ENCODE data around the gene SETBP1. TPM values are rescaled to one million over a fixed set of nuclear protein-coding genes. Genes with fewer than 3 reads are reported as not detected.

SETBP1 gene

DNA sequence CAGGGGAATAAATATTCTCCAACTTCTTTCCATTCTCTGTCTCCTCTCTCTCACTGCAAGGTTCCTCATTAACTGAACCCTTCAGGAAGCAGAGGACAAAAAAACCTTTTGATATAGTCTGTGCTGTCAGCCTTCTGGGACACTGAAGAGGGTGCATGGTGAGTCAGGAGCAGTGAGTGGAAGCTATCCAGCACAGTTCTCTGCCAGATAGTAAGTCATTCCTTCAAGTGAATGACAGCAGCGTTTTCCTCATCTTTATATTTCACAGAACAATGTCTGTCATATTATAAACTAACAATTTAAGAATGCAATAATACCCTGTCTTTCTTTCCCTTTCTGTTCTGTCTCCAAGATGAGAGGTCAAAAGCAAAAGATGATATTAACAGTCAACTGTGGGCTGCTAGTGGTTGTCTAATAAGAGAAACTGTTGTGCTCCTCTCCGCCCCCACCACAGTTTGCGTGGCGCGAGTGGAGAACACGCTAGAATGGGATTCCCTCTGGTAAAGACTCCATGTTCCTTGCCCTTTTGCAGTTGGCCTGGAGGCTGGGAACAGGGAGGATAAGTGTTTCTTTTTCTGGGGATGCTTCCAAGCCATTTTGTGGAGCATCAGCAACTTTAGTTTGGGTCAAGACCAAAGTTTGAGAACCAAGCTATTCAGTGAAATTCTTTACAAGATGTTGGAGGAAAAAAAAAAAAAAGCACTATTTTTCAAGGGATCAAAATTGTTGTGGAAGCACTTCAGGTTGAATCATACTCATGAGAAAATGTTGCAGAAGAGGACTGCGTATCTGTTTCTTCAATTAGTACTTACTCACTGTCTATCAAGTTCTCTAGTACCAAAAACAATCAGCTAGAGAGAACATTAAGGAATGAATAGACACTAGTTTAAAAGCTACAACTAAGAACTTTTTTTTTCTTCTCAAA, 430.2 kb downstream of the SETBP1 start:
- Histone ChIP-seq H2AK5ac (ENCODE audit: low read length) (no peak overlapping the region), H3K79me2 (ENCODE audit: control insufficient read depth, insufficient read depth, low read length) (no peaks in the 10 kb centered on the region), H3K36me3 (ENCODE audit: control insufficient read depth, insufficient read depth, low read length) (no peaks in the 10 kb centered on the region), H3K4me2 (ENCODE audit: low read length) (no peak overlapping the region), H2BK5ac (ENCODE audit: low read length) (no peak overlapping the region), H3K23ac (ENCODE audit: low read length) (no peak overlapping the region), H2BK120ac (ENCODE audit: low read depth, low read length) (no peak overlapping the region), H3K56ac (ENCODE audit: low read length) (no peak overlapping the region), H3K27me3 (ENCODE audit: insufficient read depth, low read length, poor library complexity) (no peaks in the 10 kb centered on the region), H3K18ac (ENCODE audit: low read length) (no peak overlapping the region), H3K79me1 (ENCODE audit: low read length) (no peaks in the 10 kb centered on the region), H3K4me1 (ENCODE audit: control insufficient read depth, low read depth, low read length) (no peaks in the 10 kb centered on the region), H4K5ac (ENCODE audit: low read length) (no peak overlapping the region), H3K27ac (ENCODE audit: low read depth, low read length) (no peak overlapping the region), H4K8ac (ENCODE audit: low read depth, low read length) (no peak overlapping the region), H3K4ac (ENCODE audit: low read depth, low read length) (no peak overlapping the region), H3K4me3 (ENCODE audit: low read length) (no peak overlapping the region), H2BK15ac (replicated peaks; ENCODE audit: low read depth) (no peak overlapping the region), H3K9ac (ENCODE audit: low read length) (no peak overlapping the region)
- no CpG with 5 or more reads among the region's 7 CpGs for WGBS (ENCODE audit: extremely low coverage, insufficient coverage, low lambda C conversion rate)
- no peak for DNase-seq

- no peak overlapping the region for H3K18ac ChIP-seq (ENCODE audit: low read length)
- no peak overlapping the region for H2BK5ac ChIP-seq (ENCODE audit: low read length)
- H3K56ac ChIP-seq (ENCODE audit: low read length), result no peak overlapping the region
- H3K79me2 ChIP-seq (ENCODE audit: control insufficient read depth, insufficient read depth, low read length), result no peaks in the 10 kb centered on the region
- no peak overlapping the region for H3K4ac ChIP-seq (ENCODE audit: low read depth, low read length)
- no peak overlapping the region for H2BK15ac ChIP-seq (replicated peaks; ENCODE audit: low read depth)
- no peak overlapping the region for H3K23ac ChIP-seq (ENCODE audit: low read length)
- no peak for DNase-seq
- no peaks in the 10 kb centered on the region for H3K36me3 ChIP-seq (ENCODE audit: control insufficient read depth, insufficient read depth, low read length)
- no peak overlapping the region for H3K9ac ChIP-seq (ENCODE audit: low read length)
- no peaks in the 10 kb centered on the region for H3K79me1 ChIP-seq (ENCODE audit: low read length)
- no peak overlapping the region for H3K27ac ChIP-seq (ENCODE audit: low read depth, low read length)
- H4K8ac ChIP-seq (ENCODE audit: low read depth, low read length), result no peak overlapping the region
- no peaks in the 10 kb centered on the region for H3K27me3 ChIP-seq (ENCODE audit: insufficient read depth, low read length, poor library complexity)
- H2AK5ac ChIP-seq (ENCODE audit: low read length), result no peak overlapping the region
- no peak overlapping the region for H2BK120ac ChIP-seq (ENCODE audit: low read depth, low read length)
- no peak overlapping the region for H3K4me3 ChIP-seq (ENCODE audit: low read length)
- no peak overlapping the region for H3K4me2 ChIP-seq (ENCODE audit: low read length)
- no peaks in the 10 kb centered on the region for H3K4me1 ChIP-seq (ENCODE audit: control insufficient read depth, low read depth, low read length)
- no peak overlapping the region for H4K5ac ChIP-seq (ENCODE audit: low read length)
- no CpG with 5 or more reads among the region's 1 CpG for WGBS (ENCODE audit: extremely low coverage, insufficient coverage, low lambda C conversion rate)
Observed at GRCh38 chr18:45111502-45111848, 430.8 kb downstream of the SETBP1 start.

DNA sequence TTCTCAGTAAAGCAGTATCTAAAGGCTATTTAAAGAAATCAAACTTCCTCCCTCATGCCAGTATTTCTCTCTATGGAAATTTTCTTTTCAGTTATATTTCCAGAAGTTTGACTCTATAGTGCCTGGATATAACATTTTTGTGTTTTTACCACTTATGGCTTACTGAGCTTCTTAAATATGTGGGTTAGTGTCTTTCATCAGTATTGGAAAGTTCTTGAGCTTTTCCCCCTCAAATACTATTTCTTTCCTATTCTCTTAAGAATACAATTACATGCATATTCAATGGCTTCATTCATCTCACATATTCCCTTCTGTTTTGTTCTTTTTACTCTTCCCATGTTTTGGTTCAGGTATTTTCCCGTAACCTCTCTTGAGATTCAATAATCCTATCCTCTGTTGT, 432.0 kb downstream of the SETBP1 start:
- H3K4me2 ChIP-seq (ENCODE audit: low read length), result no peak overlapping the region
- no CpG with 5 or more reads among the region's 1 CpG for WGBS (ENCODE audit: extremely low coverage, insufficient coverage, low lambda C conversion rate)
- no peak overlapping the region for H4K8ac ChIP-seq (ENCODE audit: low read depth, low read length)
- no peak overlapping the region for H2BK120ac ChIP-seq (ENCODE audit: low read depth, low read length)
- no peak for DNase-seq
- H3K4me3 ChIP-seq (ENCODE audit: low read length), result no peak overlapping the region
- no peak overlapping the region for H3K18ac ChIP-seq (ENCODE audit: low read length)
- no peak overlapping the region for H3K4ac ChIP-seq (ENCODE audit: low read depth, low read length)
- H3K79me1 ChIP-seq (ENCODE audit: low read length), result no peaks in the 10 kb centered on the region
- no peaks in the 10 kb centered on the region for H3K79me2 ChIP-seq (ENCODE audit: control insufficient read depth, insufficient read depth, low read length)
- no peaks in the 10 kb centered on the region for H3K27me3 ChIP-seq (ENCODE audit: insufficient read depth, low read length, poor library complexity)
- H2BK15ac ChIP-seq (replicated peaks; ENCODE audit: low read depth), result no peak overlapping the region
- no peak overlapping the region for H3K9ac ChIP-seq (ENCODE audit: low read length)
- no peak overlapping the region for H3K27ac ChIP-seq (ENCODE audit: low read depth, low read length)
- H2AK5ac ChIP-seq (ENCODE audit: low read length), result no peak overlapping the region
- H3K36me3 ChIP-seq (ENCODE audit: control insufficient read depth, insufficient read depth, low read length), result no peaks in the 10 kb centered on the region
- H3K56ac ChIP-seq (ENCODE audit: low read length), result no peak overlapping the region
- no peak overlapping the region for H4K5ac ChIP-seq (ENCODE audit: low read length)
- no peaks in the 10 kb centered on the region for H3K4me1 ChIP-seq (ENCODE audit: control insufficient read depth, low read depth, low read length)
- no peak overlapping the region for H3K23ac ChIP-seq (ENCODE audit: low read length)
- H2BK5ac ChIP-seq (ENCODE audit: low read length), result no peak overlapping the region

- Histone ChIP-seq H3K4ac (ENCODE audit: low read depth, low read length) (no peak overlapping the region), H4K5ac (ENCODE audit: low read length) (no peak overlapping the region), H2BK120ac (ENCODE audit: low read depth, low read length) (no peak overlapping the region), H3K4me1 (ENCODE audit: control insufficient read depth, low read depth, low read length) (no peaks in the 10 kb centered on the region), H3K27ac (ENCODE audit: low read depth, low read length) (no peak overlapping the region), H2AK5ac (ENCODE audit: low read length) (no peak overlapping the region), H3K4me3 (ENCODE audit: low read length) (no peak overlapping the region), H2BK5ac (ENCODE audit: low read length) (no peak overlapping the region), H3K27me3 (ENCODE audit: insufficient read depth, low read length, poor library complexity) (no peaks in the 10 kb centered on the region), H3K23ac (ENCODE audit: low read length) (no peak overlapping the region), H3K9ac (ENCODE audit: low read length) (no peak overlapping the region), H3K79me1 (ENCODE audit: low read length) (no peaks in the 10 kb centered on the region), H3K18ac (ENCODE audit: low read length) (no peak overlapping the region), H3K36me3 (ENCODE audit: control insufficient read depth, insufficient read depth, low read length) (no peaks in the 10 kb centered on the region), H3K56ac (ENCODE audit: low read length) (no peak overlapping the region), H2BK15ac (replicated peaks; ENCODE audit: low read depth) (no peak overlapping the region), H3K79me2 (ENCODE audit: control insufficient read depth, insufficient read depth, low read length) (no peaks in the 10 kb centered on the region), H4K8ac (ENCODE audit: low read depth, low read length) (no peak overlapping the region), H3K4me2 (ENCODE audit: low read length) (no peak overlapping the region)
- no peak for DNase-seq
- WGBS (ENCODE audit: extremely low coverage, insufficient coverage, low lambda C conversion rate), result no CpG with 5 or more reads among the region's 4 CpGs
Observed at GRCh38 chr18:45116116-45116515, 435.4 kb downstream of the SETBP1 start.

Small RNA genes lying within 50 kb of the gene (small RNA-seq; reads per million reads assigned to genes)
- gene MIR4319 (ENCODE audit: insufficient read depth), result not detected

Measured in mesendoderm (in vitro differentiated cells).